Immature natural killer cell (primary cell): ENCODE data around the gene PPP1R16B. TPM values are rescaled to one million over a fixed set of nuclear protein-coding genes. Genes with fewer than 3 reads are reported as not detected.

Experiments used
- DNase-seq, 3 donors: peaks; one replicate each; pipeline ENCODE4 v3.0.0; 2022; ENCODE audit warnings: mixed read lengths in 1 of 3
- H3K27ac Mint-ChIP-seq, 6 donors: one replicate each; pipeline ENCODE4 v1.8.0; 2020; ENCODE audit warnings: mixed read lengths in 6 of 6, mild to moderate bottlenecking in 5 of 6, inconsistent platforms in 4 of 6, moderate library complexity in 3 of 6
- H3K27me3 Mint-ChIP-seq, 3 donors: one replicate each; pipeline ENCODE4 v1.8.0; 2020 to 2021; ENCODE audit warnings: low read depth in 3 of 3, mild to moderate bottlenecking in 3 of 3, mixed read lengths in 3 of 3, moderate library complexity in 3 of 3, inconsistent platforms in 1 of 3
- H3K36me3 Mint-ChIP-seq, 3 donors: one replicate each; pipeline ENCODE4 v1.8.0; 2020; ENCODE audit warnings: mixed read lengths in 3 of 3, inconsistent platforms in 2 of 3, mild to moderate bottlenecking in 2 of 3
- H3K4me1 Mint-ChIP-seq, 2 donors: one replicate each; pipeline ENCODE4 v1.8.0; 2020; ENCODE audit warnings: inconsistent platforms in 2 of 2, mild to moderate bottlenecking in 2 of 2, mixed read lengths in 2 of 2, moderate library complexity in 1 of 2
- H3K4me3 Mint-ChIP-seq, 5 donors: one replicate each; pipeline ENCODE4 v1.8.0; 2020; ENCODE audit warnings: mild to moderate bottlenecking in 5 of 5, mixed read lengths in 5 of 5, inconsistent platforms in 3 of 5, moderate library complexity in 3 of 5
- H3K9me3 Mint-ChIP-seq, 6 donors: one replicate each; pipeline ENCODE4 v1.8.0; 2020; ENCODE audit warnings: mild to moderate bottlenecking in 6 of 6, mixed read lengths in 6 of 6, inconsistent platforms in 4 of 6, moderate library complexity in 3 of 6
- polyA plus RNA-seq, 3 donors: library from polyadenylated mRNA; unstranded; fragments of 300-500 nt; fragmentation: Illumina TruSeq; gene quantifications; one replicate each; pipeline ENCODE4 v1.2.3, GENCODE V29; 2021

PPP1R16B gene
- polyA plus RNA-seq, 3 donors from 2014 or later, result 23.6 to 42.8 (median 24.9) TPM

DNA sequence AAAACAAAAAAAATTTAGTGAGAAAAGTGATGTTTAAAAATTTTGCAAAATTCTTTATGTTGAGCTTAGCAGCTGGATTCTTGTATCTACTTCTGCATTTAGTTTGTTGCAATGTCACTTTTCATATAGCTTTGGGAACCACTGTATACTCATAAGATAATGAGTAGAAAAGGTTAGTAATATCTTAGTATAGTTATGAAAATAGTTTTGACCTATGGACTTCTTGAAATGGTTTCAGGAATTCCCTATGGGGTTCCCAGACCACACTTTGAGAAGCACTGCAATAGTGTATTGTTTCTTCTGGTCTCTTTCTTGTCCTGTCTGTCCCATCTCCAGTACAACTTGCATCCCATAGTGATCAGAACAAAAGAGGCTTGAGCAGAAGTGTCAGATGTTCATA lies 29.4 kb downstream of the PPP1R16B start:
- H3K9me3 Mint-ChIP-seq, result no peaks in the 10 kb centered on the region
- H3K36me3 Mint-ChIP-seq, result peaks cover 3 to 16% (median 5%) of the 10 kb centered on the region in 3 donors
- H3K27me3 Mint-ChIP-seq, result peaks cover 2 to 8% (median 2%) of the 10 kb centered on the region in 3 donors
- DNase-seq, result no peak
- peaks cover 46 to 56% of the 10 kb centered on the region in 2 donors for H3K4me1 Mint-ChIP-seq
- H3K27ac Mint-ChIP-seq, result peak overlapping the region in 4 of 6 donors; percentile 1 to 68 (median 59)
- no peak overlapping the region for H3K4me3 Mint-ChIP-seq

- peaks cover 47 to 56% of the 10 kb centered on the region in 2 donors for H3K4me1 Mint-ChIP-seq
- DNase-seq, result no peak
- H3K36me3 Mint-ChIP-seq, result peaks cover 0 to 21% (median 5%) of the 10 kb centered on the region in 3 donors
- no peak overlapping the region for H3K4me3 Mint-ChIP-seq
- H3K9me3 Mint-ChIP-seq, result no peaks in the 10 kb centered on the region
- H3K27ac Mint-ChIP-seq, result no peak overlapping the region
- H3K27me3 Mint-ChIP-seq, result peaks cover 5 to 8% (median 7%) of the 10 kb centered on the region in 3 donors
These were observed 30.3 kb downstream of the PPP1R16B start for GRCh38 chr20:38835792-38836191.

- no peak for DNase-seq
- Mint-ChIP-seq H3K9me3 (no peaks in the 10 kb centered on the region), H3K36me3 (peaks cover 0 to 16% (median 5%) of the 10 kb centered on the region in 3 donors), H3K27ac (peak overlapping the region in 5 of 6 donors; percentile 5 to 58 (median 25)), H3K4me3 (no peak overlapping the region), H3K27me3 (peaks cover 6 to 18% (median 14%) of the 10 kb centered on the region in 3 donors), H3K4me1 (peaks cover 47 to 56% of the 10 kb centered on the region in 2 donors)
These were observed 31.5 kb downstream of the PPP1R16B start for GRCh38 chr20:38836991-38837390.

DNA sequence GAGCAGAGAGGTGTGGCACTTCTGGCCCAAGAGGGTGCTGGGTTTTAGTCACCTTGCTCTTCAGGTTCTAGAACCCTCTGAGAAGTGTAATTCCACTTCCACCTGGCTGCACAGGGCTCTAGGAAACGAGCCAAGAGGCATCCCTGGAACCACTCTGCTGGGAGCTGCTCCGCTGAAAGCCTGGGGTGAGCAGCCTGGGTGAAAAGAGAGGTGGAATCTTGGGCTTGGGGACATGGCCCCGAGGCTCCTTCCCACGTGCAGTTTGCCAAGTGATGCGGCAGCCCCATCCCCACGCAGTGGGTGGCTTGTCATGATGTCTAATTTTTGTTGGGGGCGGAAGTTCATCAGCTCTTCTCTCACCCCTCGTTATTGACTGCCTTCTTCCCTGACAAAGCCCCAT lies 32.8 kb downstream of the PPP1R16B start:
- no peak for DNase-seq
- H3K27me3 Mint-ChIP-seq, result peaks cover 6 to 19% (median 16%) of the 10 kb centered on the region in 3 donors
- peaks cover 50 to 58% of the 10 kb centered on the region in 2 donors for H3K4me1 Mint-ChIP-seq
- no peaks in the 10 kb centered on the region for H3K9me3 Mint-ChIP-seq
- peak overlapping the region in 3 of 6 donors; percentile 36 to 68 (median 49) for H3K27ac Mint-ChIP-seq
- no peak overlapping the region for H3K4me3 Mint-ChIP-seq
- peaks cover 0 to 16% (median 5%) of the 10 kb centered on the region in 3 donors for H3K36me3 Mint-ChIP-seq

DNA sequence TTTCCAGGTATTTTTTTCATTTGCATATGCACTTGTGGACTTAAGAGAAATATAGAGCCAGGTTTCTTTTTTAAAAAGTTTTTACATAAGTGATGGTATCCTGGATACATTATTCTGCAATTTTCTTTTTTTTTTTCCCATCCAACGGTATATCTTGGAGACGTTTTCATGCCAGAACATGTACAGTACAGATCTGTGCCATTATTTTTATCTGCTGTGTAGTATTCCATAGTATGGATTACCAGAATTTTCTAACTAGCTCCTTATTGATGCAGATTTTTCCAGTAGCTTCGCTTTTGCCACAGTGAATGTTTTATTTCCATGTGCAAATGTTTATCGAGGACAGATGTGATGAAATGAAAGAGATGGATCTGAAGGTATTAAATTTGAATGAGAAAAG lies 34.1 kb downstream of the PPP1R16B start:
- H3K9me3 Mint-ChIP-seq, result no peaks in the 10 kb centered on the region
- H3K27ac Mint-ChIP-seq, result peak overlapping the region; percentile 95 to 99 (median 96)

GRCh38 chr20:38840053-38840893 lies 34.8 kb downstream of the PPP1R16B start:
- peak overlapping the region; percentile 50 to 83 (median 76) for H3K4me3 Mint-ChIP-seq
- H3K27ac Mint-ChIP-seq, result peak overlapping the region; percentile 95 to 99 (median 96)
- peaks cover 6 to 19% (median 17%) of the 10 kb centered on the region in 3 donors for H3K27me3 Mint-ChIP-seq
- peaks cover 0 to 18% (median 5%) of the 10 kb centered on the region in 3 donors for H3K36me3 Mint-ChIP-seq
- H3K9me3 Mint-ChIP-seq, result no peaks in the 10 kb centered on the region
- H3K4me1 Mint-ChIP-seq, result peaks cover 58 to 67% of the 10 kb centered on the region in 2 donors
- peak; percentile 46 to 68 (median 55) for DNase-seq

More for the DNA sequence above, 34.1 kb downstream of the PPP1R16B start:
- Mint-ChIP-seq H3K4me1 (peaks cover 53 to 60% of the 10 kb centered on the region in 2 donors), H3K36me3 (peaks cover 0 to 16% (median 5%) of the 10 kb centered on the region in 3 donors), H3K4me3 (peak overlapping the region; percentile 50 to 83 (median 76)), H3K27me3 (peaks cover 6 to 19% (median 17%) of the 10 kb centered on the region in 3 donors)
- DNase-seq, result no peak

DNA sequence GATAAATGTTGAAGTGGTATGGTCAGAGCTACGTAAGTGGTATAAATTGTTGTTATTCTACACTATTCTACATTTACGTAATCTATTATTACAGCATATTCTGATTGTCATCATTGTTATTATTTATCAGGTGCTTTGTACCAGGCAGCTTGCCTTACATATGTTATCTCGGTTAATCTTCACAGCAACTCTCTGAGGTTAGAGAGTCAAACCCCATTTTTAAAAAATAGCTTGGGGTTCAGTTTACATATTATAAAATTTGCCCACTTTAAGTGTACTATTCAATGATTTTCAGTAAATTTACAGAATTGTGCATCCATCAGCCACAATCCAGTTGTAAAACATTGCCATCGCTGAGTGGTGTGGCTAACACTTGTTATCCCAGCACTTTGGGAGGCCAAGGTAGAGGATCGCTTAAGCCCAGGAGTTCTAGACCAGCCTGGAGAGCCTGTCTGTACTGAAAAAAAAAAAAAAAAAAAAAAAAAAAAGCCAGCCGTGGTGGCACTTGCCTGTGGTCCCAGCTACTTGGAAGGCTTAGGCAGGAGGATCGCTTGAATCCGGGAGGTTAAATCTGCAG lies 35.5 kb downstream of the PPP1R16B start:
- Mint-ChIP-seq H3K4me1 (peaks cover 64 to 74% of the 10 kb centered on the region in 2 donors), H3K9me3 (no peaks in the 10 kb centered on the region), H3K27me3 (peaks cover 6 to 19% (median 17%) of the 10 kb centered on the region in 3 donors), H3K36me3 (peaks cover 3 to 18% (median 5%) of the 10 kb centered on the region in 3 donors), H3K4me3 (peak overlapping the region; percentile 50 to 83 (median 76)), H3K27ac (peak overlapping the region; percentile 95 to 99 (median 96))
- peak; percentile 56 to 81 (median 67) for DNase-seq

GRCh38 chr20:38841570-38841969 lies 36.1 kb downstream of the PPP1R16B start:
- H3K36me3 Mint-ChIP-seq, result peaks cover 4 to 18% (median 5%) of the 10 kb centered on the region in 3 donors

GRCh38 chr20:38842026-38842425 lies 36.5 kb downstream of the PPP1R16B start:
- Mint-ChIP-seq H3K27ac (peak overlapping the region; percentile 95 to 99 (median 96)), H3K36me3 (peaks cover 0 to 15% (median 4%) of the 10 kb centered on the region in 3 donors), H3K27me3 (peaks cover 8 to 19% (median 17%) of the 10 kb centered on the region in 3 donors), H3K4me1 (peaks cover 68 to 81% of the 10 kb centered on the region in 2 donors), H3K4me3 (peak overlapping the region; percentile 68 to 83 (median 73)), H3K9me3 (no peaks in the 10 kb centered on the region)
- peak; percentile 28 to 32 (median 30) for DNase-seq

More at GRCh38 chr20:38841570-38841969, 36.1 kb downstream of the PPP1R16B start:
- H3K4me3 Mint-ChIP-seq, result peak overlapping the region; percentile 68 to 83 (median 73)
- H3K27me3 Mint-ChIP-seq, result peaks cover 7 to 19% (median 17%) of the 10 kb centered on the region in 3 donors
- peaks cover 67 to 80% of the 10 kb centered on the region in 2 donors for H3K4me1 Mint-ChIP-seq
- DNase-seq, result no peak
- H3K9me3 Mint-ChIP-seq, result no peaks in the 10 kb centered on the region
- H3K27ac Mint-ChIP-seq, result peak overlapping the region; percentile 95 to 99 (median 96)

DNA sequence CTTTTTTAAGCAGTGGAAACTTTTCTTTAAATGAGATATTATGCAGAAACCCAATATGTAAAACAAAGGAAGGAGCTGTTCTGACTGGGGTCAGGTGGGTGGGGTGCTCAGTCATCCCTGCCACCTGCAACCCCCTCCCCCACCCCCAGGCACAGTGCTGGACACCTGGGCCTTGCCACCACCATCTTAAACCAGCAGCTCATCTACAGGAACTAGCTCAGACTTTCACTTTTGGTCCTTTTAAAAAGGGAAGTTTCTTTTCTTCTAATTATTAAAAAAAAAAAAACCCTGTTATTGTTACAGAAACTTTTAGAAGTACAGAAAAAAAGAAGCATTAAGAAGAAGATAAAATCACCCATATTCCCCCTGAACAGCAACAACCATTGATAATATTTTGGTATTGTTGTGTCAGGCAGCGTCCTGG lies 37.1 kb downstream of the PPP1R16B start:
- Mint-ChIP-seq H3K27ac (peak overlapping the region; percentile 95 to 99 (median 96)), H3K27me3 (peaks cover 8 to 19% (median 17%) of the 10 kb centered on the region in 3 donors), H3K4me1 (peaks cover 71 to 85% of the 10 kb centered on the region in 2 donors), H3K36me3 (peaks cover 0 to 17% (median 4%) of the 10 kb centered on the region in 3 donors), H3K4me3 (peak overlapping the region; percentile 68 to 77 (median 70)), H3K9me3 (no peaks in the 10 kb centered on the region)
- DNase-seq, result peak in 2 of 3 donors; percentile 31

DNA sequence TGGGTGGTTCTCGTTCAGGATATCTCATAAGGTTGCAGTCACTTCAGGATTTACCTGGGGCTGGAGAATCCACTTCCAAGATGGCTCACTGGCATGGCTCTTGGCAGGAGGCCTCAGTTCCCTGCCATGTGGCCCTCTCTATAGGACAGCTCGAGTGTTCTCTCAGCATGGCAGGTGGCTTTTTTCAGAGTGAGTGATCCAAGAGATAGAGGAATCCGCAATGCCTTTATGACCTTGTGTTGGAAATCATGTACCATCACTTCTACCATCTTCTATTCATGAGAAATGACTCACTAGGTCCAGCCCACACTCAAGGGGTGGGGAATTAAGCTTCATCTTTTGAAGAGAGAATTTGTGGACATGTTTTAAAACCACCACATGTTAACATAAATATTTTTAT lies 37.8 kb downstream of the PPP1R16B start:
- Mint-ChIP-seq H3K36me3 (peaks cover 0 to 18% (median 4%) of the 10 kb centered on the region in 3 donors), H3K27me3 (peaks cover 8 to 19% (median 18%) of the 10 kb centered on the region in 3 donors), H3K27ac (peak overlapping the region; percentile 95 to 99 (median 96)), H3K4me3 (peak overlapping the region; percentile 44 to 77 (median 68)), H3K9me3 (no peaks in the 10 kb centered on the region), H3K4me1 (peaks cover 74 to 93% of the 10 kb centered on the region in 2 donors)
- DNase-seq, result no peak

GRCh38 chr20:38844963-38845362 lies 39.5 kb downstream of the PPP1R16B start:
- no peak for DNase-seq
- Mint-ChIP-seq H3K4me1 (peaks cover 73 to 98% of the 10 kb centered on the region in 2 donors), H3K9me3 (no peaks in the 10 kb centered on the region), H3K27ac (peak overlapping the region in 5 of 6 donors; percentile 70 to 99 (median 83)), H3K36me3 (peaks cover 0 to 11% (median 4%) of the 10 kb centered on the region in 3 donors), H3K4me3 (peak overlapping the region in 2 of 5 donors; percentile 48 to 50), H3K27me3 (peaks cover 2 to 18% (median 17%) of the 10 kb centered on the region in 3 donors)

DNA sequence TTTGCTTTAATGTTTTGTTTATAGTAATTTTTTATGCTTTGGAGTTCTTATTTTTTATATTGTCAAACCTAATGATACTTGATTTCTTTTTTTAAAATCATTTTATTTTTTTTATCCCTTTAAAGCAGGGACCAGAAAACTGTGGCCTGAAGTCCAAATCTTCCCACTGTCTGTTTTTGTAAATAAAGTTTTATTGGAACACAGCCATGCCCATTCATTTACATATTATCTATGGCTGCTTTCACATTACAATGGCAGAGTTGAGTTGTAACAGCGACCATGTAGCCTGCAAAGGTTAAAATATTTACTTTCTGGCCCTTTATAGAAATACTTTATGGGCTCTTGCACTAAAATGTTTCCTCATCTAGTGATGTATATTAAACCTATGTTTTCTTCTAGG lies 42.3 kb downstream of the PPP1R16B start:
- Mint-ChIP-seq H3K4me1 (peaks cover 49 to 83% of the 10 kb centered on the region in 2 donors), H3K9me3 (no peaks in the 10 kb centered on the region), H3K36me3 (peaks cover 0 to 12% (median 6%) of the 10 kb centered on the region in 3 donors), H3K27me3 (peaks cover 0 to 5% (median 3%) of the 10 kb centered on the region in 3 donors), H3K4me3 (no peak overlapping the region), H3K27ac (peak overlapping the region in 1 of 6 donors; percentile 24)
- no peak for DNase-seq
